Ascending aorta (tissue), 2 donors: ENCODE data around the gene LMO1. TPM values are rescaled to one million over a fixed set of nuclear protein-coding genes. Genes with fewer than 3 reads are reported as not detected.

Source experiments
- DNase-seq, 2 donors: peaks; one replicate each; pipeline ENCODE4 v3.0.0-alpha.2; 2019; ENCODE audit warnings: low spot score in 2 of 2
- H3K27ac ChIP-seq, 2 donors: fragments of 200-600 bp; sonication (generic); one replicate each; pipeline ENCODE4 v1.5.1; 2016 to 2017; ENCODE audit warnings: mild to moderate bottlenecking in 1 of 2
- H3K27me3 ChIP-seq: fragments of 200-600 bp; sonication (generic); one replicate; pipeline ENCODE4 v1.5.1; 2017
- H3K36me3 ChIP-seq, 2 donors: fragments of 200-600 bp; sonication (generic); one replicate each; pipeline ENCODE4 v1.5.1; 2016
- H3K4me1 ChIP-seq, 2 donors: fragments of 200-600 bp; sonication (generic); one replicate each; pipeline ENCODE4 v1.5.1; 2016 to 2017; ENCODE audit warnings: mild to moderate bottlenecking in 1 of 2
- H3K4me3 ChIP-seq, 2 donors: fragments of 200-600 bp; sonication (generic); one replicate each; pipeline ENCODE4 v1.5.1; 2016 to 2017; ENCODE audit warnings: mild to moderate bottlenecking in 1 of 2
- H3K9me3 ChIP-seq, 2 donors: fragments of 200-600 bp; sonication (generic); one replicate each; pipeline ENCODE4 v1.5.1; 2016
- CTCF ChIP-seq, 3 experiments: fragments of 200-600 bp in 2 of 3; fragments of 450-650 bp in 1 of 3; sonication (generic) in 2 of 3; IDR thresholded peaks; one replicate each; pipeline ENCODE4 v1.5.1; 2016 to 2019; ENCODE audit warnings: antibody characterized with exemption in 3 of 3, mild to moderate bottlenecking in 1 of 3, moderate library complexity in 1 of 3
- intact Hi-C: fragments of 100-400 bp; cut with DNase I; formaldehyde crosslinking; loops from one replicate; pipeline ENCODE4 v1.15.1; 2023
- total RNA-seq: library from RNA; depleted of rRNA; stranded (reverse); fragments of >200 nt; gene quantifications from one replicate; pipeline ENCODE4 v1.1.0, GENCODE V29; 2016

The LMO1 gene
- total RNA-seq = not detected

- TF ChIP-seq CTCF (IDR thresholded peaks at IDR 0.05) = peak; percentile 54 to 94 (median 88)
- Histone ChIP-seq H3K4me3 (peak within 1 kb of the TSS; percentile 57 to 64), H3K36me3 (no peaks in the 10 kb centered on the region), H3K27ac (no peak within 1 kb of the TSS), H3K27me3 (peaks cover 10% of the 10 kb centered on the region), H3K9me3 (no peaks in the 10 kb centered on the region), H3K4me1 (peaks cover 2 to 12% of the 10 kb centered on the region in 2 donors)
- peak in 1 of 2 donors; percentile 85 for DNase-seq
- intact Hi-C loops = loop anchor here (1.0 to 2.0 kb wide), 2 partner anchors 17 to 39 kb away; no protein-coding TSS in a partner anchor
These were observed at the start of gene LMO1 for GRCh38 chr11:8263769-8264410. LMO1 (minus strand) TSS chr11:8263878; CDS start chr11:8263362, 516 bp downstream.

- intact Hi-C loops = no loop called here
- no peaks in the 10 kb centered on the region for H3K27me3 ChIP-seq
These were observed 49.3 kb upstream of the LMO1 start for GRCh38 chr11:8312986-8313385.

GRCh38 chr11:8311366-8311765 lies 47.7 kb upstream of the LMO1 start:
- Histone ChIP-seq H3K9me3 (no peaks in the 10 kb centered on the region), H3K4me1 (no peaks in the 10 kb centered on the region), H3K27me3 (no peaks in the 10 kb centered on the region), H3K27ac (no peak overlapping the region), H3K36me3 (no peaks in the 10 kb centered on the region), H3K4me3 (no peak overlapping the region)
- no peak for TF ChIP-seq CTCF (IDR thresholded peaks at IDR 0.05)
- intact Hi-C loops = no loop called here
- DNase-seq = no peak

More at GRCh38 chr11:8312986-8313385, 49.3 kb upstream of the LMO1 start:
- H3K36me3 ChIP-seq = no peaks in the 10 kb centered on the region
- DNase-seq = no peak
- H3K4me1 ChIP-seq = no peaks in the 10 kb centered on the region
- no peak for TF ChIP-seq CTCF (IDR thresholded peaks at IDR 0.05)
- H3K4me3 ChIP-seq = no peak overlapping the region
- no peaks in the 10 kb centered on the region for H3K9me3 ChIP-seq
- no peak overlapping the region for H3K27ac ChIP-seq

GRCh38 chr11:8310743-8311298 lies 47.1 kb upstream of the LMO1 start:
- no peaks in the 10 kb centered on the region for H3K4me1 ChIP-seq
- intact Hi-C loops = no loop called here
- no peak overlapping the region for H3K4me3 ChIP-seq
- no peaks in the 10 kb centered on the region for H3K27me3 ChIP-seq
- no peaks in the 10 kb centered on the region for H3K9me3 ChIP-seq
- no peak overlapping the region for H3K27ac ChIP-seq
- TF ChIP-seq CTCF (IDR thresholded peaks at IDR 0.05) = no peak
- no peak for DNase-seq
- no peaks in the 10 kb centered on the region for H3K36me3 ChIP-seq

GRCh38 chr11:8309862-8310261 lies 46.2 kb upstream of the LMO1 start:
- Histone ChIP-seq H3K27ac (no peak overlapping the region), H3K9me3 (no peaks in the 10 kb centered on the region), H3K36me3 (no peaks in the 10 kb centered on the region), H3K4me1 (no peaks in the 10 kb centered on the region), H3K27me3 (no peaks in the 10 kb centered on the region), H3K4me3 (no peak overlapping the region)
- no peak for TF ChIP-seq CTCF (IDR thresholded peaks at IDR 0.05)
- intact Hi-C loops = no loop called here
- no peak for DNase-seq
